Measurements from ENCODE around the gene NFATC2. TPM values are rescaled to one million over a fixed set of nuclear protein-coding genes. Genes with fewer than 3 reads are reported as not detected.
A peak's percentile ranks its signal among the peaks of the same experiment; 100 is the strongest.
"Not testable (repeated sequence)": the region's sequence is repeated elsewhere in the genome, so short reads cannot be mapped to it uniquely, and the experiment has no call there.

Gene NFATC2
- total and polyA plus RNA-seq, 8 donors: 5.3 to 12.3 (median 8.5) TPM

GRCh38 chr20:51541189-51542032 is 1.1 kb downstream of the NFATC2 start:
- Histone ChIP-seq H3K4me1 (peaks cover 12 to 32% of the 10 kb centered on the region in 2 donors), H3K4me3 (peak overlapping the region; percentile 32 to 47), H3K27ac (peak overlapping the region; percentile 39 to 57), H3K27me3 (peaks cover 0 to 38% of the 10 kb centered on the region in 2 donors), H3K9me3 (peaks cover 0 to 5% of the 10 kb centered on the region in 2 donors), H3K36me3 (no peaks in the 10 kb centered on the region)
- no peak for TF ChIP-seq CTCF (IDR thresholded peaks at IDR 0.05)
- ATAC-seq: peak; percentile 77
- intact Hi-C loops (cut with DNase I): no loop called here
- DNase-seq: peak in 2 of 4 donors; percentile 76 to 85

- ATAC-seq (no peak), DNase-seq (no peak)
- no peak for TF ChIP-seq CTCF (IDR thresholded peaks at IDR 0.05)
- H3K27ac ChIP-seq: no peak overlapping the region
- no peak overlapping the region for H3K4me3 ChIP-seq
- H3K27me3 ChIP-seq: peaks cover 0 to 38% of the 10 kb centered on the region in 2 donors
- no peaks in the 10 kb centered on the region for H3K36me3 ChIP-seq
- H3K9me3 ChIP-seq: peaks cover 0 to 5% of the 10 kb centered on the region in 2 donors
- intact Hi-C loops (cut with DNase I): no loop called here
- H3K4me1 ChIP-seq: peaks cover 12 to 32% of the 10 kb centered on the region in 2 donors
These were observed 1.9 kb downstream of the NFATC2 start for GRCh38 chr20:51540580-51540979.

- H3K4me3 ChIP-seq; ATAC-seq; H3K27ac ChIP-seq; H3K9me3 ChIP-seq; H3K36me3 ChIP-seq; intact Hi-C loops (cut with DNase I); DNase-seq: not testable (repeated sequence)
- Histone ChIP-seq H3K4me1 (peaks cover 12 to 32% of the 10 kb centered on the region in 2 donors), H3K27me3 (peaks cover 0 to 38% of the 10 kb centered on the region in 2 donors)
These were observed 2.4 kb downstream of the NFATC2 start for GRCh38 chr20:51540074-51540473.

GRCh38 chr20:51536116-51537069 is 6.1 kb downstream of the NFATC2 start:
- peaks cover 5 to 21% of the 10 kb centered on the region in 2 donors for H3K4me1 ChIP-seq
- no peak for ATAC-seq
- H3K9me3 ChIP-seq: peaks cover 0 to 5% of the 10 kb centered on the region in 2 donors
- peaks cover 0 to 2% of the 10 kb centered on the region in 2 donors for H3K27me3 ChIP-seq
- no peak for DNase-seq
- H3K4me3 ChIP-seq: no peak overlapping the region
- TF ChIP-seq CTCF (IDR thresholded peaks at IDR 0.05): no peak
- no peak overlapping the region for H3K27ac ChIP-seq
- no peaks in the 10 kb centered on the region for H3K36me3 ChIP-seq
- intact Hi-C loops (cut with DNase I): no loop called here

GRCh38 chr20:51535674-51536073 is 6.8 kb downstream of the NFATC2 start:
- DNase-seq: no peak
- no peak for TF ChIP-seq CTCF (IDR thresholded peaks at IDR 0.05)
- Histone ChIP-seq H3K27me3 (no peaks in the 10 kb centered on the region), H3K27ac (no peak overlapping the region), H3K4me1 (peaks cover 0 to 14% of the 10 kb centered on the region in 2 donors), H3K9me3 (peaks cover 0 to 5% of the 10 kb centered on the region in 2 donors), H3K36me3 (no peaks in the 10 kb centered on the region), H3K4me3 (no peak overlapping the region)
- intact Hi-C loops (cut with DNase I): no loop called here
- no peak for ATAC-seq

Data from left lung (tissue), 10 donors.